HG03469 (cell line): Measurements from ENCODE around the gene ZNF85.
"Not testable (repeated sequence)": the region's sequence is repeated elsewhere in the genome, so short reads cannot be mapped to it uniquely, and the experiment has no call there.

Experiments
- ATAC-seq: cut with Tn5 transposase; IDR thresholded peaks from one replicate; pipeline ENCODE4 v1.9.1; 2021; ENCODE audit warnings: mild to moderate bottlenecking, moderate library complexity, moderate number of reproducible peaks; ENCODE audit not compliant: unreplicated experiment

Gene ZNF85

GRCh38 chr19:20923077-20923871, at the start of gene ZNF85:
TSS of gene ZNF85 (plus strand) at chr19:20923251. CDS start at chr19:20923401, 150 bp downstream.
- peak; percentile 95 for ATAC-seq

GRCh38 chr19:20879501-20879900, 43.5 kb upstream of the ZNF85 start:
- ATAC-seq: no peak

- ATAC-seq: no peak
Observed at GRCh38 chr19:20912973-20913372, 10.1 kb upstream of the ZNF85 start.

GRCh38 chr19:20925481-20925880, 2.4 kb downstream of the ZNF85 start:
- ATAC-seq: no peak

- no peak for ATAC-seq
Observed at GRCh38 chr19:20926796-20927195, 3.7 kb downstream of the ZNF85 start.

- no peak for ATAC-seq
Observed at GRCh38 chr19:20928371-20928770, 5.3 kb downstream of the ZNF85 start.

GRCh38 chr19:20936322-20936947, 13.4 kb downstream of the ZNF85 start:
- not testable (repeated sequence) for ATAC-seq

GRCh38 chr19:20952561-20953095, 29.6 kb downstream of the ZNF85 start:
- not testable (repeated sequence) for ATAC-seq

GRCh38 chr19:20964798-20965197, 41.7 kb downstream of the ZNF85 start:
- no peak for ATAC-seq

GRCh38 chr19:20968092-20968491, 45.0 kb downstream of the ZNF85 start:
- no peak for ATAC-seq

- no peak for ATAC-seq
Observed at GRCh38 chr19:20969498-20969897, 46.4 kb downstream of the ZNF85 start.

GRCh38 chr19:20969898-20970297, 46.8 kb downstream of the ZNF85 start:
- ATAC-seq: no peak

- not testable (repeated sequence) for ATAC-seq
Observed at GRCh38 chr19:20992788-20993187, 69.7 kb downstream of the ZNF85 start.

GRCh38 chr19:20999731-21000352, 76.8 kb downstream of the ZNF85 start:
- ATAC-seq: peak; percentile 96
